Sigmoid colon (tissue), 7 donors: ENCODE measurements around the gene KCNIP4. TPM values are rescaled to one million over a fixed set of nuclear protein-coding genes. Genes with fewer than 3 reads are reported as not detected.

ENCODE experiments used
- DNase-seq: peaks from one replicate; pipeline ENCODE4 v3.0.0-alpha.2; 2019
- H3K27ac ChIP-seq, 4 donors: fragments of 200-600 bp; sonication (generic); one replicate each; pipeline ENCODE4 v1.5.1; 2016 to 2019; ENCODE audit warnings: mild to moderate bottlenecking in 1 of 4
- H3K27me3 ChIP-seq, 3 donors: fragments of 200-600 bp; sonication (generic); one replicate each; pipeline ENCODE4 v1.5.1; 2019; ENCODE audit warnings: mild to moderate bottlenecking in 1 of 3
- H3K36me3 ChIP-seq, 4 donors: fragments of 200-600 bp; sonication (generic); one replicate each; pipeline ENCODE4 v1.5.1; 2016 to 2019
- H3K4me1 ChIP-seq, 4 donors: fragments of 200-600 bp; sonication (generic); one replicate each; pipeline ENCODE4 v1.5.1; 2017 to 2019
- H3K4me3 ChIP-seq, 4 donors: fragments of 200-600 bp; sonication (generic); one replicate each; pipeline ENCODE4 v1.5.1; 2017 to 2019; ENCODE audit warnings: mild to moderate bottlenecking in 2 of 4, moderate library complexity in 1 of 4
- H3K9me3 ChIP-seq, 4 donors: fragments of 200-600 bp in 3 of 4; sonication (generic) in 3 of 4; one replicate each; pipeline versions ENCODE4 v1.5.1 to v1.6.1; 2013 to 2019
- EP300 ChIP-seq, 4 donors: sonication (generic); formaldehyde crosslinking; IDR thresholded peaks; one replicate each; pipeline ENCODE4 v1.6.1; 2017; ENCODE audit warnings: antibody characterized with exemption in 4 of 4
- POLR2A ChIP-seq, 2 donors: fragments of 450-650 bp; IDR thresholded peaks; one replicate each; pipeline ENCODE4 v1.6.1; 2016; ENCODE audit warnings: antibody characterized with exemption in 2 of 2, mild to moderate bottlenecking in 2 of 2, moderate library complexity in 2 of 2
- POLR2AphosphoS5 ChIP-seq, 4 donors: sonication (generic); formaldehyde crosslinking; IDR thresholded peaks; one replicate each; pipeline ENCODE4 v1.6.1; 2017; ENCODE audit warnings: antibody characterized with exemption in 4 of 4
- WGBS, 2 donors: extraction: QIAGEN DNeasy Blood & Tissue Kit; methylation state at CpG; one replicate each; pipeline ENCODE4 v1.1.7; 2013; 5-methylcytosine and 5-hydroxymethylcytosine counted together
- intact Hi-C: fragments of 100-400 bp; cut with DNase I; formaldehyde crosslinking; loops from one replicate; pipeline ENCODE4 v1.15.1; 2023
- polyA plus RNA-seq, 3 donors: library from polyadenylated mRNA; stranded (reverse); fragments of 200-250 nt; gene quantifications; one replicate each; pipeline ENCODE4 v1.2.3, GENCODE V29; 2013
- total RNA-seq, 4 donors: library from RNA; depleted of rRNA; stranded (reverse); fragments of >200 nt; gene quantifications; one replicate each; pipeline ENCODE4 v1.1.0, GENCODE V29; 2016
- TF ChIP-seq, protein P1 (sequence below), 4 experiments: fragments of 450-650 bp in 3 of 4; fragments of 200-600 bp in 1 of 4; IDR thresholded peaks; one replicate each; pipeline ENCODE4 v1.5.1; 2016 to 2019; ENCODE audit warnings: antibody characterized with exemption in 4 of 4, mild to moderate bottlenecking in 3 of 4, moderate library complexity in 2 of 4
- donor health status: healthy with polysubstance abuse.
- donor health status: Bipolar disorder and iron deficiency.
- donor health status: healthy.

Gene KCNIP4
- total and polyA plus RNA-seq, 7 donors, result 0.60 to 28.5 (median 14.0) TPM; not detected in 1

DNA sequence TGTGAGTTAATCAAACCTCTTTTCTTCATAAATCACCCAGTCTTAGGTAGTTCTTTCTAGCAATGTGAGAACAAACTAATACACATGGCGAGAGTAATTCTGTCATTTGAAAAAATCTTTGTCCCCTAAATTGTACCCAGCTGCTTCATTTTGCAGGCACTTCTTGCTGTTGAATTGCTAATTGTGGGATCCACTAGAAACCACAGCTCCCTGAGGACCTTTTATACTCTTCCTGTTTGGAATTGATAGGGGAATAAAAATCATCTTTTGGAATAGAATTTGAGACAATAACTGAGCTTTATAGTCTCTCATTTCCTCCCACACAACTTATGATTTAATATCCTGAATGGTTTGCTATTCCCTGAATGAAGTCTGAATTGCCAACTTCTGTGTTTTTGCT lies 1078.1 kb downstream of the KCNIP4 start:
- DNase-seq, result no peak
- no peak overlapping the region for H3K27ac ChIP-seq
- peaks cover 0 to 4% (median 0%) of the 10 kb centered on the region in 4 donors for H3K9me3 ChIP-seq
- H3K36me3 ChIP-seq, result no peaks in the 10 kb centered on the region
- no peaks in the 10 kb centered on the region for H3K27me3 ChIP-seq
- TF ChIP-seq POLR2AphosphoS5 (IDR thresholded peaks at IDR 0.05), result no peak
- no peak for TF ChIP-seq EP300 (IDR thresholded peaks at IDR 0.05)
- TF ChIP-seq, protein P1, sequence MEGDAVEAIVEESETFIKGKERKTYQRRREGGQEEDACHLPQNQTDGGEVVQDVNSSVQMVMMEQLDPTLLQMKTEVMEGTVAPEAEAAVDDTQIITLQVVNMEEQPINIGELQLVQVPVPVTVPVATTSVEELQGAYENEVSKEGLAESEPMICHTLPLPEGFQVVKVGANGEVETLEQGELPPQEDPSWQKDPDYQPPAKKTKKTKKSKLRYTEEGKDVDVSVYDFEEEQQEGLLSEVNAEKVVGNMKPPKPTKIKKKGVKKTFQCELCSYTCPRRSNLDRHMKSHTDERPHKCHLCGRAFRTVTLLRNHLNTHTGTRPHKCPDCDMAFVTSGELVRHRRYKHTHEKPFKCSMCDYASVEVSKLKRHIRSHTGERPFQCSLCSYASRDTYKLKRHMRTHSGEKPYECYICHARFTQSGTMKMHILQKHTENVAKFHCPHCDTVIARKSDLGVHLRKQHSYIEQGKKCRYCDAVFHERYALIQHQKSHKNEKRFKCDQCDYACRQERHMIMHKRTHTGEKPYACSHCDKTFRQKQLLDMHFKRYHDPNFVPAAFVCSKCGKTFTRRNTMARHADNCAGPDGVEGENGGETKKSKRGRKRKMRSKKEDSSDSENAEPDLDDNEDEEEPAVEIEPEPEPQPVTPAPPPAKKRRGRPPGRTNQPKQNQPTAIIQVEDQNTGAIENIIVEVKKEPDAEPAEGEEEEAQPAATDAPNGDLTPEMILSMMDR (IDR thresholded peaks at IDR 0.05), result no peak
- TF ChIP-seq POLR2A (IDR thresholded peaks at IDR 0.05), result no peak
- no peaks in the 10 kb centered on the region for H3K4me1 ChIP-seq
- no peak overlapping the region for H3K4me3 ChIP-seq
- intact Hi-C loops, result no loop called here
- WGBS, 2 donors, result 88 to 91% methylated on average over 1 of the region's 1 CpG

GRCh38 chr4:20868108-20868507 lies 1080.5 kb downstream of the KCNIP4 start:
- WGBS, 2 donors, result 23 to 26% methylated on average over 1 of the region's 1 CpG

GRCh38 chr4:20860878-20861277 lies 1087.7 kb downstream of the KCNIP4 start:
- no peaks in the 10 kb centered on the region for H3K9me3 ChIP-seq
- intact Hi-C loops, result no loop called here
- H3K4me1 ChIP-seq, result peaks cover 0 to 3% (median 0%) of the 10 kb centered on the region in 4 donors
- no peaks in the 10 kb centered on the region for H3K27me3 ChIP-seq
- no peak overlapping the region for H3K27ac ChIP-seq
- DNase-seq, result no peak
- H3K36me3 ChIP-seq, result no peaks in the 10 kb centered on the region
- TF ChIP-seq POLR2A (IDR thresholded peaks at IDR 0.05), result no peak
- TF ChIP-seq, protein P1 (IDR thresholded peaks at IDR 0.05), result no peak
- WGBS, 2 donors, result 75 to 77% methylated on average over 3 of the region's 3 CpGs
- no peak overlapping the region for H3K4me3 ChIP-seq

More at GRCh38 chr4:20868108-20868507, 1080.5 kb downstream of the KCNIP4 start:
- TF ChIP-seq POLR2A (IDR thresholded peaks at IDR 0.05) (no peak), POLR2AphosphoS5 (IDR thresholded peaks at IDR 0.05) (no peak), EP300 (IDR thresholded peaks at IDR 0.05) (no peak)
- TF ChIP-seq, protein P1 (IDR thresholded peaks at IDR 0.05), result no peak
- H3K9me3 ChIP-seq, result peaks cover 0 to 4% (median 0%) of the 10 kb centered on the region in 4 donors
- intact Hi-C loops, result no loop called here
- H3K4me3 ChIP-seq, result no peak overlapping the region
- no peaks in the 10 kb centered on the region for H3K27me3 ChIP-seq
- H3K4me1 ChIP-seq, result no peaks in the 10 kb centered on the region
- no peak for DNase-seq
- no peak overlapping the region for H3K27ac ChIP-seq
- H3K36me3 ChIP-seq, result no peaks in the 10 kb centered on the region

DNA sequence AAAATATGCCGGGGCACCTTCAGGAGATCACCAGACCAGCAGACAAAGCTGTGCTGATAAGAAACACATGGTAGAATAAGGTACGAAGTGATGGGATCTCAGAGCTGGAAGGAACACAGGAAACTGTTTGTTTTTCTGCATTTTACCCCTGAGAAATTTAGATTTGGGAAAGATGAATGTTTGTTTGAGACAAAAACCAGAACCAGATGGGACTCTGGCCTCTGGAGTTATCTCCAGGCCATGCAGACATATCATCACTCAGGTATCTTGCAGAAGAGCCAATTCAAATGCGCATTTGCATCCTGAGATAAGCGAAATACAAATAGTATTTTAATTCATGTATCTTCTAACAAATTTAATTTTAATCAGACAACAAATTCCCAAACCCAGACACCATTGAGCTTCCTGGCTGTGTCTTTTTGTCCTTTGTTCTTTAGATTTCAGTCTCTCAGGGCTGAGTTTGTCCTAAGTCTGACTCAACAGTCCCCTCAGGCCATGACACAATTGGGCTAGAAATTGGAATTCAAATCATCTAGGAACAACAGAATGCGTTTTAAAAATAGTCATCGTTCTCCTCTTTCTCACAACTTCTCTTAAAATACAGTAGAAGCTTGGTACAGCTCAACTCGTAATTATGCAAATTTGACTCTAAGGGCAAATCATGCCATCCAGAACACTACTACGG lies 1089.3 kb downstream of the KCNIP4 start:
- Histone ChIP-seq H3K36me3 (no peaks in the 10 kb centered on the region), H3K27me3 (no peaks in the 10 kb centered on the region), H3K4me3 (no peak overlapping the region), H3K27ac (no peak overlapping the region), H3K9me3 (no peaks in the 10 kb centered on the region), H3K4me1 (peaks cover 0 to 3% (median 0%) of the 10 kb centered on the region in 4 donors)
- 85 to 87% methylated on average over 8 of the region's 8 CpGs for WGBS, 2 donors
- no peak for DNase-seq
- intact Hi-C loops, result no loop called here
- no peak for TF ChIP-seq EP300 (IDR thresholded peaks at IDR 0.05)
- no peak for TF ChIP-seq POLR2AphosphoS5 (IDR thresholded peaks at IDR 0.05)
- TF ChIP-seq POLR2A (IDR thresholded peaks at IDR 0.05), result no peak
- TF ChIP-seq, protein P1 (IDR thresholded peaks at IDR 0.05), result no peak

- Histone ChIP-seq H3K9me3 (peaks cover 0 to 4% (median 0%) of the 10 kb centered on the region in 4 donors), H3K4me3 (no peak overlapping the region), H3K27ac (no peak overlapping the region), H3K36me3 (no peaks in the 10 kb centered on the region), H3K4me1 (peaks cover 0 to 3% (median 0%) of the 10 kb centered on the region in 4 donors), H3K27me3 (no peaks in the 10 kb centered on the region)
- TF ChIP-seq, protein P1 (IDR thresholded peaks at IDR 0.05), result no peak
- no peak for TF ChIP-seq EP300 (IDR thresholded peaks at IDR 0.05)
- TF ChIP-seq POLR2AphosphoS5 (IDR thresholded peaks at IDR 0.05), result no peak
- no peak for TF ChIP-seq POLR2A (IDR thresholded peaks at IDR 0.05)
- no peak for DNase-seq
- 88 to 90% methylated on average over 5 of the region's 5 CpGs for WGBS, 2 donors
- intact Hi-C loops, result no loop called here
These were observed 1091.5 kb downstream of the KCNIP4 start for GRCh38 chr4:20857081-20857480.
